ENCODE measurements around the gene SLC26A2. TPM values are rescaled to one million over a fixed set of nuclear protein-coding genes. Genes with fewer than 3 reads are reported as not detected.

Gene SLC26A2
- total and polyA plus RNA-seq, 12 donors, result 1.3 to 9.6 (median 5.4) TPM

DNA sequence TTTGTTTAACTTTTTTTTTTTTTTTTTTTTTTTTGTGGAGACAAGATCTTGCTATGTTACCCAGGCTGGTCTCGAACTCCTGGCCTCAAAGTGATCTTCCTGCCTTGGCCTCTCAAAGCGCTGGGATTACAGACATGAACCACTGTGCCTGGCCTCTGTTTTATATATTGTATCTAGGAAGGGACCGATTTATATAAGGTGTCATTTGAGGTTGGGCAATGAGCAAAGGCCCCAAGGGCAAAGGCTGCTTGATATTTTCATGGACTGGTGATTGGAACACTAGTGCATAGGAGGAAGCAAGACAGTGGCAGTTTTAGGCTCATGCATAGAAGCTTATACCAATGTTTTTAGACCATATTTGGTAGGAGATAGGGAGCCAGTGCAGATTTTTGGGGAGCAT lies 3.2 kb downstream of the SLC26A2 start:
- 97 to 99% methylated on average over 3 of the region's 3 CpGs for WGBS, 2 donors
- Histone ChIP-seq H3K27me3 (no peaks in the 10 kb centered on the region), H3K27ac (no peak overlapping the region), H3K4me1 (peaks cover 0 to 25% (median 18%) of the 10 kb centered on the region in 9 donors), H3K4me3 (no peak overlapping the region), H3K36me3 (no peaks in the 10 kb centered on the region), H3K9me3 (no peaks in the 10 kb centered on the region)
- DNase-seq (no peak), ATAC-seq (no peak)
- no peak for TF ChIP-seq CTCF (IDR thresholded peaks at IDR 0.05)
- intact Hi-C loops (cut with DNase I), result loop anchor here in 5 of 10 donors (5.0 to 10.0 kb wide), 6 partner anchors 111 to 329 kb away; no protein-coding TSS in a partner anchor

DNA sequence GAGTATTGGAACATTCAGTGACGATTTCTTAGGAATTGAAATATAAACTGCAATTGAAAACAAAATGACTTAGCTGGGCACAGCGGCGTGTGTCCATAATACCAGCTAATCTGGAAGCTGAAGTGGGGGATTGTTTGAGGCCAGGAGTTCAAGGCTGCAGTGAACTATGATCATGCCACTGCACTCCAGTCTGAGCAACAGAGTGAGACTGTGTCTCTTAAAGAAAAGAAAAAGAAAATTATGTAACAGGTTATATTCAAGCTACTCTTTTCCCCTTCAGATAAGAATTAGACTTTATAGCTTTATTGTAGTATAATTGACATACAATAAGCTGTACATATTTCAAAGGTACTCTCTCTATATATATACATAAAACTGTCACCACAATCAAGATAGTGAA lies 6.4 kb downstream of the SLC26A2 start:
- no peaks in the 10 kb centered on the region for H3K36me3 ChIP-seq
- H3K27ac ChIP-seq, result no peak overlapping the region
- H3K4me1 ChIP-seq, result peaks cover 0 to 4% (median 0%) of the 10 kb centered on the region in 9 donors
- ATAC-seq, result no peak
- H3K9me3 ChIP-seq, result no peaks in the 10 kb centered on the region
- TF ChIP-seq CTCF (IDR thresholded peaks at IDR 0.05), result no peak
- intact Hi-C loops (cut with DNase I), result loop anchor here in 2 of 10 donors (10.0 kb wide), 2 partner anchors 132 to 332 kb away; no protein-coding TSS in a partner anchor
- 90 to 95% methylated on average over 3 of the region's 3 CpGs for WGBS, 2 donors
- no peak for DNase-seq
- no peaks in the 10 kb centered on the region for H3K27me3 ChIP-seq
- no peak overlapping the region for H3K4me3 ChIP-seq

DNA sequence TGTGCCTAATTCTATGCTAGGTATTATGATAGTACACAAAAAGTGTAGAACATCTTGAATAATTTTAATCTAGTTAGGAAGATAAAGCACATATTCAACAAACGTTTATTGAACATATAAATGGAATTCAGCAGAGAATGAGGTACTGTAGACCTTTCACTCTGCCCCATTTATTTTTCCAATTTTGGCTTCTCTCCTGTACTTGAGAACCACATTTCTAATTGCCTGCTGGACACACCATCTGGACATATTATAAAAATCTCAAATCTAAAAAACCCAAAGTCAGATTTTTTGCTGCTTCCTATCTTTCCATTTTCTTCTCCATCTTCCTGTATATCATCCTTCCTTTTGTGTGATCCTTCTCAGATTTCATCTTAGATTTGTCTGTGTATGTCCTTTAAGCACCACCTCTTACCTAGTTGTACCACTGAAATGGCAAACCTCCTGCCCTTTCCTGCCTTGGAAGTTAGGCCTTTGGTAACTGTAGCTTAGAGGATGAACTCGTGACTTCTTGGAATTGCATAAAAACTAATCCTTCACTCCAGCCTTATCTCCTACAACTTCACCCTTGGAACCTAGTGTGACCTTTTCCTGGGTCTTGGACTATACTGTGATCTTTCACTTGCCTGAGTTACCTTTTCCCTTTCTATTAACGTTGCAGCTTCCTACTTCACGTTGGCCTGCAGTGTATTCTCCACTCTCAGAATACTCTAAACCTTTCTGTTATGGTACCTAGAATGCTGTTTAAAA lies 8.8 kb downstream of the SLC26A2 start:
- Histone ChIP-seq H3K27ac (no peak overlapping the region), H3K4me1 (no peaks in the 10 kb centered on the region), H3K36me3 (no peaks in the 10 kb centered on the region), H3K27me3 (no peaks in the 10 kb centered on the region), H3K9me3 (no peaks in the 10 kb centered on the region), H3K4me3 (no peak overlapping the region)
- DNase-seq (no peak), ATAC-seq (no peak)
- no peak for TF ChIP-seq CTCF (IDR thresholded peaks at IDR 0.05)
- intact Hi-C loops (cut with DNase I), result loop anchor here in 2 of 10 donors (10.0 kb wide), 2 partner anchors 135 to 335 kb away; no protein-coding TSS in a partner anchor
- WGBS, 2 donors, result 86 to 93% methylated on average over 4 of the region's 4 CpGs

DNA sequence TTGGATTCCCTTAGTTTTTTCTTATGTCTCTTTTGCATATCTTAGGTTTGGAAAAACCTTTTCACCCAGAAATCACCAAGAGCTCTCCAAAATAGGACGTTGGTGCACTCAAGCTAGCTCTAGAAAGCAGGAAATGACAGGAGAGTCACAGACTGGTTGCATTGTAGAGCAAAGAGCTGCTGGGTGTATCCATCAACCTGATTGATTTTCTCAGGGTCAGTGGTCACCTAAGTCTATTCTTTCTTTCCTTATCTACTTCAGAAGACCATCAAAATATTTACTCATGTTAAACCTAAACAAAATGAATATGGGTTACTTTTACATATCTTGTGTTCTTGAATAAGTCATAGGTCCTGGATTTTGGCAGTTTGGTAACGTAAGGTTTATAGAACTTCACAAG lies 14.9 kb downstream of the SLC26A2 start:
- no peak for DNase-seq
- intact Hi-C loops (cut with DNase I), result no loop called here
- Histone ChIP-seq H3K4me3 (no peak overlapping the region), H3K27ac (no peak overlapping the region), H3K9me3 (no peaks in the 10 kb centered on the region), H3K4me1 (no peaks in the 10 kb centered on the region), H3K36me3 (peaks cover 0 to 30% (median 11%) of the 10 kb centered on the region in 9 donors), H3K27me3 (no peaks in the 10 kb centered on the region)
- 60 to 72% methylated on average over 2 of the region's 2 CpGs for WGBS, 2 donors
- ATAC-seq, result no peak
- no peak for TF ChIP-seq CTCF (IDR thresholded peaks at IDR 0.05)
